ENCODE measurements around the gene ZNF311. TPM values are rescaled to one million over a fixed set of nuclear protein-coding genes. Genes with fewer than 3 reads are reported as not detected.
A peak's percentile ranks its signal among the peaks of the same experiment; 100 is the strongest.

The ZNF311 gene
- total and polyA plus RNA-seq, 9 of the 15 experiments (the other 6 are each of a cell fraction or from before 2014, with no cell fraction given) = 5.1 to 10.0 (median 7.5) TPM

GRCh38 chr6:28981833-28982475 lies 23.2 kb downstream of the ZNF311 start (continued):
- TF ChIP-seq ZEB2 (IDR thresholded peaks at IDR 0.05) (no peak), SNAPC5 (CRISPR knock-in tag; IDR thresholded peaks at IDR 0.05) (no peak), NEUROD1 (IDR thresholded peaks at IDR 0.05; ENCODE audit: borderline replicate concordance, low read depth, low read length, partially characterized antibody) (no peak), PML (IDR thresholded peaks at IDR 0.05; ENCODE audit: low read length) (no peak), GTF3C2 (IDR thresholded peaks at IDR 0.05; ENCODE audit: borderline replicate concordance, extremely low read depth, insufficient read length) (peak; percentile 86), TARDBP (IDR thresholded peaks at IDR 0.05) (peak; percentile 90; the same call in 1 of the 2 replicates), USF2 (CRISPR knock-in tag; IDR thresholded peaks at IDR 0.05) (no peak), ZNF121 (CRISPR knock-in tag; conservative IDR thresholded peaks at IDR 0.05) (no peak), HES1 (IDR thresholded peaks at IDR 0.05; ENCODE audit: low read depth) (peak; percentile 34; the same call in 1 of the 2 replicates), ZNF707 (CRISPR knock-in tag; conservative IDR thresholded peaks at IDR 0.05) (no peak), XRCC4 (IDR thresholded peaks at IDR 0.05; ENCODE audit: extremely low read depth, insufficient read depth, insufficient read length) (no peak), PCBP2 (IDR thresholded peaks at IDR 0.05; ENCODE audit: low read depth, low read length, poor library complexity, severe bottlenecking) (no peak), ZNF146 (CRISPR knock-in tag; IDR thresholded peaks at IDR 0.05; ENCODE audit: unreplicated experiment) (no peak), RB1 (IDR thresholded peaks at IDR 0.05; ENCODE audit: low read depth) (0 out of 2 replicates have a peak, but pooled peaks have one; percentile 71), GATA2 (CRISPR knock-in tag; IDR thresholded peaks at IDR 0.05) (no peak), ZNF239 (CRISPR knock-in tag; IDR thresholded peaks at IDR 0.05) (no peak), SMARCE1 (IDR thresholded peaks at IDR 0.05) (0 out of 2 replicates have a peak, but pooled peaks have one; percentile 7), ZBTB17 (CRISPR knock-in tag; IDR thresholded peaks at IDR 0.05) (no peak; the same call in 1 of the 2 replicates), JUN (IDR thresholded peaks at IDR 0.05; ENCODE audit: borderline replicate concordance, low read depth, low read length) (no peak), JUN (CRISPR knock-in tag; IDR thresholded peaks at IDR 0.05; ENCODE audit: borderline replicate concordance) (peak; percentile 78; the same call in 1 of the 2 replicates), HNRNPH1 (optimal IDR thresholded peaks at IDR 0.05; ENCODE audit: low read depth, low read length) (no peak), SIN3A (IDR thresholded peaks at IDR 0.05; ENCODE audit: borderline replicate concordance in 2 of 2, control insufficient read depth in 1 of 2, low read depth in 2 of 2, low read length in 2 of 2) (peak in 1 of 2 experiments; percentile 26; a peak in 1 of 4 replicates), NR2C1 (IDR thresholded peaks at IDR 0.05) (no peak), NR2C1 (tag; IDR thresholded peaks at IDR 0.05) (no peak), PHB2 (IDR thresholded peaks at IDR 0.05; ENCODE audit: low read depth) (no peak), NR3C1 (CRISPR knock-in tag; IDR thresholded peaks at IDR 0.05) (no peak)
